ENCODE results near the gene MEMO1.
"Not testable (repeated sequence)": the region's sequence is repeated elsewhere in the genome, so short reads cannot be mapped to it uniquely, and the experiment has no call there.

MEMO1 gene

GRCh38 chr2:32010670-32011484 is at the start of gene MEMO1:
MEMO1 (minus strand) TSS chr2:32011008; CDS start chr2:32010247, 761 bp downstream.
- peak; percentile 70 for DNase-seq (ENCODE audit: low read depth, low spot score)

- DNase-seq (ENCODE audit: low read depth, low spot score): no peak
These were observed 49.5 kb upstream of the MEMO1 start for GRCh38 chr2:32060266-32060665.

- no peak for DNase-seq (ENCODE audit: low read depth, low spot score)
These were observed 47.3 kb upstream of the MEMO1 start for GRCh38 chr2:32058130-32058529.

- DNase-seq (ENCODE audit: low read depth, low spot score): not testable (repeated sequence)
These were observed 43.8 kb upstream of the MEMO1 start for GRCh38 chr2:32054583-32054982.

GRCh38 chr2:32051836-32052439 is 41.1 kb upstream of the MEMO1 start:
- DNase-seq (ENCODE audit: low read depth, low spot score): no peak

GRCh38 chr2:32043561-32043960 is 32.8 kb upstream of the MEMO1 start:
- DNase-seq (ENCODE audit: low read depth, low spot score): no peak

GRCh38 chr2:32039447-32040219 is 28.8 kb upstream of the MEMO1 start, which contains the start of gene DPY30:
DPY30 (minus strand) TSS chr2:32039805; CDS start chr2:32039456, 349 bp downstream.
- peak; percentile 90 for DNase-seq (ENCODE audit: low read depth, low spot score)

- DNase-seq (ENCODE audit: low read depth, low spot score): not testable (repeated sequence)
These were observed 23.5 kb upstream of the MEMO1 start for GRCh38 chr2:32034198-32034887.

- DNase-seq (ENCODE audit: low read depth, low spot score): not testable (repeated sequence)
These were observed 8.1 kb upstream of the MEMO1 start for GRCh38 chr2:32018789-32019482.

GRCh38 chr2:32012872-32013271 is 2.1 kb upstream of the MEMO1 start:
- no peak for DNase-seq (ENCODE audit: low read depth, low spot score)

GRCh38 chr2:32011485-32011960 is 715 bp upstream of the MEMO1 start:
- DNase-seq (ENCODE audit: low read depth, low spot score): no peak

- not testable (repeated sequence) for DNase-seq (ENCODE audit: low read depth, low spot score)
These were observed 533 bp downstream of the MEMO1 start for GRCh38 chr2:32010280-32010669.

GRCh38 chr2:32009516-32010256 is 1.1 kb downstream of the MEMO1 start:
- no peak for DNase-seq (ENCODE audit: low read depth, low spot score)

- no peak for DNase-seq (ENCODE audit: low read depth, low spot score)
These were observed 1.8 kb downstream of the MEMO1 start for GRCh38 chr2:32008805-32009515.

- no peak for DNase-seq (ENCODE audit: low read depth, low spot score)
These were observed 3.8 kb downstream of the MEMO1 start for GRCh38 chr2:32007121-32007391.

- no peak for DNase-seq (ENCODE audit: low read depth, low spot score)
These were observed 5.3 kb downstream of the MEMO1 start for GRCh38 chr2:32005371-32005976.

- no peak for DNase-seq (ENCODE audit: low read depth, low spot score)
These were observed 7.0 kb downstream of the MEMO1 start for GRCh38 chr2:32003791-32004190.

- DNase-seq (ENCODE audit: low read depth, low spot score): no peak
These were observed 8.4 kb downstream of the MEMO1 start for GRCh38 chr2:32002406-32002805.

- no peak for DNase-seq (ENCODE audit: low read depth, low spot score)
These were observed 11.4 kb downstream of the MEMO1 start for GRCh38 chr2:31999438-31999837.
